Bronchial epithelial cell (primary cell): ENCODE measurements around the gene SLC35F1. TPM values are rescaled to one million over a fixed set of nuclear protein-coding genes. Genes with fewer than 3 reads are reported as not detected.

Source experiments
- DNase-seq: peaks from one replicate; pipeline ENCODE4 v3.0.0-alpha.2; 2010; ENCODE audit warnings: low read depth
- FAIRE-seq: peaks from 2 replicates; lab custom pipeline; 2011; peaks lifted over from hg19 to GRCh38; lab: Jason Lieb, UNC
- H3K27me3 ChIP-seq: 2 replicates; pipeline ENCODE4 v1.5.1; 2011; ENCODE audit warnings: low read length; ENCODE audit not compliant: control insufficient read depth, insufficient read depth
- H3K36me3 ChIP-seq: 2 replicates; pipeline ENCODE4 v1.5.1; 2011; ENCODE audit warnings: low read length; ENCODE audit not compliant: control insufficient read depth, insufficient read depth
- H3K4me3 ChIP-seq: 2 replicates; pipeline ENCODE4 v1.5.1; 2011; ENCODE audit warnings: mild to moderate bottlenecking, low read depth, low read length, control low read depth
- CTCF ChIP-seq: IDR thresholded peaks from 2 replicates; pipeline ENCODE4 v1.5.1; 2011; ENCODE audit warnings: mild to moderate bottlenecking, moderate library complexity, low read length, control low read depth, inconsistent platforms; ENCODE audit not compliant: insufficient read depth, severe bottlenecking
- total RNA-seq: library from RNA; depleted of rRNA; stranded (reverse); fragments of >200 nt; gene quantifications from 2 replicates; pipeline ENCODE4 v1.2.1, GENCODE V29; 2014

SLC35F1 gene
- total RNA-seq, 1 donor from 2014 or later, result not detected

GRCh38 chr6:118042855-118043254 lies 135.8 kb downstream of the SLC35F1 start:
- FAIRE-seq, result no peak
- TF ChIP-seq CTCF, result no peak
- DNase-seq, result no peak
- H3K27me3 ChIP-seq, result no peaks in the 10 kb centered on the region
- no peak overlapping the region for H3K4me3 ChIP-seq
- H3K36me3 ChIP-seq, result no peaks in the 10 kb centered on the region

GRCh38 chr6:118044275-118044674 lies 137.2 kb downstream of the SLC35F1 start:
- Histone ChIP-seq H3K4me3 (no peak overlapping the region), H3K36me3 (no peaks in the 10 kb centered on the region), H3K27me3 (no peaks in the 10 kb centered on the region)
- DNase-seq (no peak), FAIRE-seq (no peak)
- TF ChIP-seq CTCF, result no peak

GRCh38 chr6:118054082-118054481 lies 147.0 kb downstream of the SLC35F1 start:
- Histone ChIP-seq H3K4me3 (no peak overlapping the region), H3K27me3 (no peaks in the 10 kb centered on the region), H3K36me3 (no peaks in the 10 kb centered on the region)
- no peak for TF ChIP-seq CTCF
- DNase-seq (no peak), FAIRE-seq (no peak)

GRCh38 chr6:118061666-118062065 lies 154.6 kb downstream of the SLC35F1 start:
- Histone ChIP-seq H3K4me3 (no peak overlapping the region), H3K36me3 (no peaks in the 10 kb centered on the region), H3K27me3 (no peaks in the 10 kb centered on the region)
- no peak for TF ChIP-seq CTCF
- FAIRE-seq (no peak), DNase-seq (no peak)

- H3K4me3 ChIP-seq, result no peak overlapping the region
- no peak for TF ChIP-seq CTCF
- DNase-seq (no peak), FAIRE-seq (no peak)
- no peaks in the 10 kb centered on the region for H3K36me3 ChIP-seq
- H3K27me3 ChIP-seq, result no peaks in the 10 kb centered on the region
These were observed 173.5 kb downstream of the SLC35F1 start for GRCh38 chr6:118080547-118080946.

GRCh38 chr6:118083711-118084110 lies 176.6 kb downstream of the SLC35F1 start:
- no peak for TF ChIP-seq CTCF
- FAIRE-seq, result no peak
- no peaks in the 10 kb centered on the region for H3K36me3 ChIP-seq
- no peaks in the 10 kb centered on the region for H3K27me3 ChIP-seq
- H3K4me3 ChIP-seq, result no peak overlapping the region
- no peak for DNase-seq
